ENCODE measurements around the gene HLA-DOB. TPM values are rescaled to one million over a fixed set of nuclear protein-coding genes. Genes with fewer than 3 reads are reported as not detected.

The HLA-DOB gene
- not detected for total RNA-seq

DNA sequence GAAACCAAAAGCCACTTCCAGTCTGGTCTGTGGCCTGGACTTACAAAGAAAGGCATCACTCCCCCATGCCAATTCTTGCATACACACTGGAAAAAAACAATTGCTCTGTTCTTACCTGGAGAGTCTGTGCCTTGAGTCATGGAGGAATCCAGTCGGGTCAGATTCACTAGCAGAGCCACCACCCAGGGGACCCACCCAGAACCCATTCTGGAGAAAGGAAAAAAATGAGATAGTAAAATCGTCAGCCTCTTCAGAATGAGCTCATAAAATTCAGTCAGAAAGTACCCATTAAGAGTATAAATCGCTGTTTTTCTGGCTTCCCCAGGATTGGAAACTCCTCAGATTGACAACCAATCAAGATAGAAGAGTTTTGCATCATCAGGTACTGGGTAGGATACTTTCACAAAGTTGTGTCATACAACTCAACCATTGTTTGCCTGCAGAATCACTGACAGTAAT is at the start of gene HLA-DOB:
TSS of gene HLA-DOB (minus strand) at position 257 of the 459 bp plus-strand sequence. CDS start at position 206, 51 bp downstream.
- peak in 1 of 2 donors; percentile 43 for DNase-seq (ENCODE audit: low spot score in 2 of 2)
- FAIRE-seq, result no peak

DNA sequence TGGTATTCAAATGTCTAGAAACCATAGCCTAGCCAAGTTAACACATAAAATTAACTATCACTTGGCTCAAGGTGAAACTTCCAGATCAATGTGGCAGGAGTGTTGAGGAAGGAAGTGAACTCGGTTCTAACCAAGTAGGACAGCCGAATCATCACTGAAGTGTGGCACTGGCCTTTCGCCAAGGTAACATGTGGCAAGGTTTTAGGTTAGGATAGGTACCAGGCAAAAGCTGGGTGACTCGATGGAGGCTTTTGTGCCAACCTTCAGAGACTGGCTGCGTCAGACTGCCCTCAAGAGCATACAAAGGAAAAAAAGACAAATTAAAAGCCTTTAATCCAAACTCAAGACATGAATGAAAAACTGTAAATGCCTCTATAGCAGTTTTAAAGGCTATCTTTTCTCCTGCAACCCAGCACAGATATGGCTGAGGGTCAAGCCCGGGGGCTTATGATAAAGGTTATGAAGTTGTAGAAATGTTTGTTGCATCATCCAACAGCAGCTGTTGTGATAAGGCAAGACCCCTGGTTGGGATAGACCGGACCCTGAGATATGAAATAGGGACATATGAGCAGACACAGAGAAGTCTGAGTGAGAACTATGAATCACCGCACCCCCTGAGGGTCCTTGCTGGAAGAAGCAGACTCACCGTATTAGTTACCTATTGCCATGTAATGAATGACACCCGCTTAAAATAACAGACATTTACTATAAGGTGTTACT is 49.1 kb upstream of the HLA-DOB start:
- FAIRE-seq (no peak), DNase-seq (ENCODE audit: low spot score in 2 of 2) (no peak)

DNA sequence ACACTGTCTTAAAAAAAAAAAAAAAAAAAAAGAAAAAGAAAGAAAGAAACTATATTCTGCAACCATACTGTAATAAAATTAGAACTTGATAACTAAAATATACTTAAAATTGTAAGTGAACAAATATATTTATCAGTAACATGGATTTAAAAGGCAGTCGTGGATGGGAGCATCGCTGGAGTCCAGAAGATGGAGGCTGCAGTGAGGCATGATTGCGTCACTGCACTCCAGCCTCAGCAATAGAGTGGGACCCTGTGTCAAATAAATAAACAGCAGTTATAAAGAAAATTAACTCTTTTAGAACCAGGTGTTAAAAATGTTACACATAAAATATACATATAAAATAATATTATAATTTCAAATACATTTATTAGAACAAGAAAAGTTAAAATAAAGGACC is 45.9 kb upstream of the HLA-DOB start:
- FAIRE-seq, result peak; percentile 73
- DNase-seq (ENCODE audit: low spot score in 2 of 2), result no peak

- DNase-seq (ENCODE audit: low spot score in 2 of 2) (no peak), FAIRE-seq (no peak)
Measured at GRCh38 chr6:32860674-32861073, 43.9 kb upstream of the HLA-DOB start.

DNA sequence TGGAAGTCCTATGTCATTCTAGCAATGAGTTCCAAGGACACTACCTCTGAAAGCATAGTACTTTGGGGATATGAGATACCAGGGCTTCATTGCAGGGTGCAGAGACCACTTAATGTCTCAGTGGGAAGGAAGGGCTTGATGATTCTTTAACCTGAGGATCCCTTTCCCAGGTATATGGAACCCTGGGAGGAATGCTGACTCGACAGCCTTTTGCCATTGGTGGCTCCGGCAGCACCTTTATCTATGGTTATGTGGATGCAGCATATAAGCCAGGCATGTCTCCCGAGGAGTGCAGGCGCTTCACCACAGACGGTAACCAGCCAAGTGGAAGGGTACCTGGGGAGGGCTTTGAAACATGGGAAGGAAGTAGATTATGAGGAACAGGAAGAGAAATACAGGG is 41.4 kb upstream of the HLA-DOB start:
- FAIRE-seq, result no peak
- no peak for DNase-seq (ENCODE audit: low spot score in 2 of 2)

DNA sequence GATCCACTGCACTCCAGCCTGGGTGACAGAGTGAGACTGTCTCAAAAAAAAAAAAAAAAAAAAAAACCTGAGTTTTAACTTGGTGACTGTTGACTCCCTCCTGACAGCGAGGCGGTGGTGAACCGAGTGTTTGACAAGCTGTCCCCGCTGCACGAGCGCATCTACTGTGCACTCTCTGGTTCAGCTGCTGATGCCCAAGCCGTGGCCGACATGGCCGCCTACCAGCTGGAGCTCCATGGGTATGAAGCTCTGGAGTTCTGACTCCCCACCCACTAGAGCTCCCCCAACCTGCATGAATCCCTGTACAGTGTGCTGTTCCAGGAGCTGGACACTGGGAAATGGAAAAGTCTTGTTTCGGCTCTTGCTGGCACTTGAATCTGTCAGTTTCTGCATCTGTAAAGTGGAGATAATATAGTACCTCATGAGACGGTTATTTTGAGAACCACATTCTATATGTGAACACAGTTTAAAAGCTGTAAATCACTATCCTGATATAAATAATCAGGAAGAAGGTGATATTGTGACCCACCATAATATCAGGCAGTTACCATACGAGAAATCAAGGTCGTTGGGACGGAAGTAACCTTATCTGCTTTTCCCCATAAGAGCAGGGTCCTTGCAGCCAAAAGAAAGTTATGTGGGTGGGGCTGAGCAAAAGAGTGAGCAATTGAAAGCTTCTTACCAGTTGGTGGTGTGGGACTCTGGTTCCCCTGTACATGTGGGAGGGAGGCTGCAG is 40.5 kb upstream of the HLA-DOB start:
- no peak for DNase-seq (ENCODE audit: low spot score in 2 of 2)
- no peak for FAIRE-seq

DNA sequence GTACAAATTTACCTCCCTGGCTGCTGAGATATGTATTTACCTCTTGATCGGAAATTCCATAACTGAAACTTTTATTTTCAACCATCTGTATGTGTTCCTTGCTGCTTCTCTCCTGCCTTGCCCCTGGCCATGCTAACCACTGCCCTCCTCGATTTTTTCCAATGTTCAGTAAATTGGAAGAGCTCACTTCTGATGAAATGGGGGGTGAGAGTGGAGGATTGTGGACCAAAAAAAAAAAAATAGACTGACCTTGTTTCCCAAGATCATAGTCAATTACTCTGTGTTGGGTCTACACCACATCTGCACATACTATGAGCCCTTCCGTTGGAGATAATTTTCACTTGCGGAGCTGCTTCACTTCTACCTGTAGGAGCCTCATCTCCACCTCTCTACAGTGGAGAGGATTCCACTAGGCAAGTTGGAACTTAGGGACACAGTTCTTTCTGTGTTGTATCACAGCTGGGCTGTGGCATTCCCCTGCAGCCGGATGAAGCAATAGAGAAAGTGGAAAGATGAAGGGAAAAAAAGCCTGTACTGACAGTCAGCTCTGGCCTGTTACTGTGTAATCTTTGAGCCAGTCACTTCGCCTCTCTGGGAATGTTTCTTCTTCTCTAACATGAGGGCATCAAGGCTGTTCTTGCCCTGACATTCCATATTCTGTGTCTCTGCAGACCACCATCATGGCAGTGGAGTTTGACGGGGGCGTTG is 38.8 kb upstream of the HLA-DOB start:
- DNase-seq (ENCODE audit: low spot score in 2 of 2), result no peak
- FAIRE-seq, result no peak

GRCh38 chr6:32854376-32855178 is 37.8 kb upstream of the HLA-DOB start:
- peak; percentile 36 to 54 for DNase-seq (ENCODE audit: low spot score in 2 of 2)
- no peak for FAIRE-seq

DNA sequence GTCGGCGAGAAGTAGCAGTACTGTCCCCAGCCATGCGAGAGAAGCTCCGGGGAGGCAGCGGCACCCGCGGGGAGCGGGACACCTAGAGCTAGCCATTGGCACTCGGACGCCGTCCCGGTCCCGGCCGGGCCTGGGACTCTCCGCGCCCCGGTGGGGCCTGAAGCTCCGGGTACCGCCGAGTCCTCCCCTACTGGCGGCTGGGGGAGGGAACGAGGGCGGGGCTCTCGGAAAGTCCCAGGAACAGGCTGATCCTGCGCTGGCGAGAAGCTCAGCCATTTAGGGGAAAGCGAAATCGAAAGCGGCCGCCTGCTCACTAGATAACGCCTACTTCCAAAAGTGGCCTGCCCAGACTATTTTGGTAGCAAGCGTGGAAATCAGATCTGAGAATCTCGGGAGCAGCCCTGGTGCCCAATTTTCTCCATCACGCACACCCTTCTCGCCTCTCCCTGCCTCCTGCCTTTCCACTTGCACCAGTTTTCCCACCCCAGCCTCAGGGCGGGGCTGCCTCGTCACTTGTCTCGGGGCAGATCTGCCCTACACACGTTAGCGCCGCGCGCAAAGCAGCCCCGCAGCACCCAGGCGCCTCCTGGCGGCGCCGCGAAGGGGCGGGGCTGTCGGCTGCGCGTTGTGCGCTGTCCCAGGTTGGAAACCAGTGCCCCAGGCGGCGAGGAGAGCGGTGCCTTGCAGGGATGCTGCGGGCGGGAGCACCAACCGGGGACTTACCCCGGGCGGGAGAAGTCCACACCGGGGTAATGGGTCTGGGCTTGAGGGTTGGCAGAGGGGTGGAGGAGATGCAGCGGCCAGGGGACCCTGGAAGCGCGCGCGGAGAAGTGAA is 37.0 kb upstream of the HLA-DOB start, which contains the start of the genes PSMB9 and TAP1:
TSS of gene PSMB9 (plus strand) at position 652 of the 835 bp plus-strand sequence. CDS start at position 690, 38 bp downstream.
TSS of gene TAP1 (minus strand) at position 164 of the 835 bp plus-strand sequence. CDS start at position 96, 68 bp downstream.
- DNase-seq (ENCODE audit: low spot score in 2 of 2) (peak; percentile 89 to 95), FAIRE-seq (no peak)

DNA sequence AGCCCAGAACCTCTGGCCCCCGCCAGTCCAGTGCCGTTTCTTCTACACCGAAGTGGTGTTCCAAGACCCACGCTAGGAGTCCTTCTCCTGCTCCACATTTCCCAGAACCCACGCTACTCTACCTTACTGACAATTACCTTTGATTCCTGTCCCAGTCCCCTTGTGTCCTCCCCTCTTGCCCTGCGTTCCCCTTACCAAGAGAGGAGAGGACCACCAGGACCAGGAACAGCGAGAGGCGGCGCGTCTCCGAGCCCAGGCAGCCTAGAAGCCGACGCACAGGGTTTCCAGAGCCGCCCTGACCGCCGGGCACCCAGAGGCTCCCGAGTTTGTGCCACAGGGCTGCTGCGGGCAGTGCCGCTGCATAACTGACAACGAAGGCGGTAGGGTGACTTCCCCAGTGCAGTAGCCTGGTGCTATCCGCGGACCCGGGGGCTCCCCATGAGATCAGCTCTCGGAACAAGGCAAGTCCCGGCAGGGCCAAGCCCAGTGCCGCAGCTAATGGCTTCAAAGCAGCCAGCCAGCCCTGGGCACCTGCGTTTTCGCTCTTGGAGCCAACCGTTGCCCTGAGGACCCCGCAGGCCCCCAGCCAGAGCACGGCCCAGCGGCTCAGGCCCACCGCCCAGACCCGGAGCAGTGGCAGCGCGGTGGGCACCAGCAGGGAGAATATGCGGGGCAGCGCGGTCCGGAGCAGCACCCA is 36.2 kb upstream of the HLA-DOB start:
- DNase-seq (ENCODE audit: low spot score in 2 of 2) (peak; percentile 48), FAIRE-seq (no peak)

DNA sequence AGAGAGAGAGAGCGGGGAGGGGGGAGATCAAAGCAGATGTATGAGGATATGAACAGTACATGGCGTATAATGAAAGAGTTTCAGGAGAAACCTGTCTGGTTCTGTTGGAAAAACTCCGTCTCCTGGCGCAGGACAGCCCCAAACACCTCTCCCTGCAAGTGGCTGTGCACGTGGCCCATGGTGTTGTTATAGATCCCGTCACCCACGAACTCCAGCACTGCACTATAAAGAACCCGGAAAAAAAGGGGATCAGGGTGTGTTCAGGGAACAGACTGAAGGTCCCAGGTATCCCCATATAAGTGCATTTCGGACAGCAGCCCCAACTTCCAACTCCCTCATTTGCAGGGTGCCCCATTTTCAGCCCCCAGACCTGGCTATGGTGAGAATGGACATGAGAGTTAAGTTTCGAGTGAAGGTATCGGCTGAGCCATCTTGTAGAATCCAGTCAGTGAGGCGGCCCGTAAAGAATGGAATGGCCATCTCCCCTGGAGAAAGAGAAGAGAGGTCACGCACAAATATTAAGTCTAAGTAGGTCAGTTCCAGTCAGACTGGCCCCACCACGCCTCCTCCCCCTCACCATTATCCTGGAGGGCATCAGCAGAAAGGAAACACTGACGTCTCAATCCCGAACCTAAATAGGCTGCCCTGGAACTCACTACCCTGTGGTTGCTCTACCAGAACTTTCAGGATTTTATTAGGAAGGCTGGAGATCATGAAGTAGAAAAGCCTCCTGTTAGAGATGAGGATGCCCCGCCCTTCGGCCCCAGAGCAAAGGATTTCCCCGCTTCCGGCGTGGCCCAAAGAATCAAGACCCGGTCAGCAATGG is 35.4 kb upstream of the HLA-DOB start:
- FAIRE-seq (no peak), DNase-seq (ENCODE audit: low spot score in 2 of 2) (peak in 1 of 2 donors; percentile 38)

GRCh38 chr6:32851025-32851424 is 34.2 kb upstream of the HLA-DOB start:
- DNase-seq (ENCODE audit: low spot score in 2 of 2) (no peak), FAIRE-seq (no peak)

DNA sequence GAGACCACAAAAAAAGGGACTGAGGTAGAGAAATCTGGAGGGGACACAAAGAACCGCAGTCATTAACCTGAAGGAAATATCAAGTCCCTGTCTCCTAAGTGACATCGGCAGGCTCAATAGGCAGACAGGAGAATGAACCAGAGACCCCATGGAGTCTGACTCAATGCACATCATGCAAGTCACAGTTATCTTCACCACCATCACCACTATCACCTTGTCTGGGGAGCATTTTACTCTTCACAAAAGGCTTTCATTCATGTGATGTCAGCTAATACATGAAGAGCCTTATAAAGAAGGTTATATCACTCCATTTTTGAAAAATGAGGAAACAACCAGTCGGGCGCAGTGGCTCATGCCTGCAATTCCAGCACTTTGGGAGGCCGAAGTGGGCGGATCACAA is 32.3 kb upstream of the HLA-DOB start:
- FAIRE-seq (no peak), DNase-seq (ENCODE audit: low spot score in 2 of 2) (no peak)

GRCh38 chr6:32847795-32848194 is 31.0 kb upstream of the HLA-DOB start:
- FAIRE-seq, result no peak
- no peak for DNase-seq (ENCODE audit: low spot score in 2 of 2)

DNA sequence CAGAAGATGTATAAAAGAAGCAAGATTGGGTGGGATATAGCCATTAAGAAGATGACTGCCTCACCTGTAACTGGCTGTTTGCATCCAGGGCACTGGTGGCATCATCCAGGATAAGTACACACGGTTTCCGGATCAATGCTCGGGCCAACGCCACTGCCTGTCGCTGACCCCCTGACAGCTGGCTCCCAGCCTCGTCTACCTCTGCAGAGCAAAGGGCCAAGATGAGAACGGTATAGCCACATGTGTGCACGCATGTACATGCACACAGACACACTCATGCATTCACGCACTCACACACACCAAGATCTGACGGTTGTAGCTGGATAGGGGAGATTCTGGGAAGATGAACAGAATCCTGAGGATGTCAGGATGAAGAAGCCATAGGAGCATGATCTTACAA is 30.2 kb upstream of the HLA-DOB start:
- DNase-seq (ENCODE audit: low spot score in 2 of 2) (no peak), FAIRE-seq (no peak)

DNA sequence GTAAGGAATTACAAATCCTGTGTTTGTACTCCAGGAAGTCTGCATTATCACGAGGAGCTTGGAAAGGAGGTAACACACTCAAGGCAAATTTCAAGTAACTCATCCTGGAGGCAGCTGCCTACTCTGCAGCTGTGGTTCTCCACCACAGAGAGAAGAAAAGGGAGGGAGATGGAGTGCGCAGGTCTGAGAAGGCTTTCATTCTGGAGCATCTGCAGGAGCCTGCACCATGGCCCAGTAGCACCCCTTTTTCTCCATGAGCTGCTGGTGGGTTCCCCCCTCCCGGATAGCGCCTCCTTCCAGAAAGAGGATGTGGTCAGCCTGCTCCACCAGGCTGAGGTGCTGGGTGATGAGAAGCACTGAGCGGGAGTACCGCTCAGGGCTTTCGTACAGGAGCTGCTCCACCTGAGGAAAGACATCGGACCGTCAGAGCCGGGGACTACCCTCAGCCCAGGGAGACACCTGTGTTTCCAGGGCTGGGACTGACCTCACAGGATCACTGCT is 28.6 kb upstream of the HLA-DOB start:
- no peak for DNase-seq (ENCODE audit: low spot score in 2 of 2)
- no peak for FAIRE-seq

GRCh38 chr6:32844839-32845383 is 28.1 kb upstream of the HLA-DOB start:
- DNase-seq (ENCODE audit: low spot score in 2 of 2) (no peak), FAIRE-seq (no peak)

All from frontal cortex (tissue), 4 donors.